ENCODE data around the gene TMED3. TPM values are rescaled to one million over a fixed set of nuclear protein-coding genes. Genes with fewer than 3 reads are reported as not detected.

Gene TMED3
- total and polyA plus RNA-seq, 2 donors (not counting 1 experiment from before 2014, with no cell fraction given), result 20.7 to 32.5 TPM

DNA sequence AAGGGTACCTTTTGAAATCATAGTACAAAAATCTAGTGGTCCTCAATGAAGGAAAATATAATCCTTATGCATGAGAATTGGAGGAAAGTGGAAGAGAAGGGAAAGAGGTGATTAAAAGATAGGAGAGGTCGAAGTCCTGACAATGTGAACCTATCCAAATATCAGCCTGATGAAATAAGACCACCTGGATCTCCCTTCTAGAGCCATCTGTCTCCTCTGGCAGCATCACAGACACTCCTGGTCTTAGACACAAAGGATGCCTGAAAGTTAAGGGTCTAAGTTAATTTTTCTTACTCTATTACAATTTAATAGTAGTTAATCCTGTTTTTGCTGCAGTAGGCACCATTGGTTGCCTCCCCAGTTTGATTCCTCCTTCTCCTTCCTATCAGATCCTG, 11.1 kb upstream of the TMED3 start:
- intact Hi-C loops (cut with micrococcal nuclease), result no loop called here
- H3K4me1 ChIP-seq (ENCODE audit: control insufficient read depth in 2 of 2, insufficient read depth in 2 of 2, low read length in 2 of 2), result no peaks in the 10 kb centered on the region
- H3K4me2 ChIP-seq (replicated peaks; ENCODE audit: low read depth, low read length, poor library complexity, severe bottlenecking), result no peak overlapping the region
- H2AFZ ChIP-seq (ENCODE audit: insufficient read depth, low read depth, low read length, poor library complexity, severe bottlenecking), result no peak overlapping the region
- H3K27me3 Mint-ChIP-seq, result peaks cover 48% of the 10 kb centered on the region
- H3K9me3 Mint-ChIP-seq (ENCODE audit: insufficient read depth), result no peaks in the 10 kb centered on the region
- TF ChIP-seq, protein P1, sequence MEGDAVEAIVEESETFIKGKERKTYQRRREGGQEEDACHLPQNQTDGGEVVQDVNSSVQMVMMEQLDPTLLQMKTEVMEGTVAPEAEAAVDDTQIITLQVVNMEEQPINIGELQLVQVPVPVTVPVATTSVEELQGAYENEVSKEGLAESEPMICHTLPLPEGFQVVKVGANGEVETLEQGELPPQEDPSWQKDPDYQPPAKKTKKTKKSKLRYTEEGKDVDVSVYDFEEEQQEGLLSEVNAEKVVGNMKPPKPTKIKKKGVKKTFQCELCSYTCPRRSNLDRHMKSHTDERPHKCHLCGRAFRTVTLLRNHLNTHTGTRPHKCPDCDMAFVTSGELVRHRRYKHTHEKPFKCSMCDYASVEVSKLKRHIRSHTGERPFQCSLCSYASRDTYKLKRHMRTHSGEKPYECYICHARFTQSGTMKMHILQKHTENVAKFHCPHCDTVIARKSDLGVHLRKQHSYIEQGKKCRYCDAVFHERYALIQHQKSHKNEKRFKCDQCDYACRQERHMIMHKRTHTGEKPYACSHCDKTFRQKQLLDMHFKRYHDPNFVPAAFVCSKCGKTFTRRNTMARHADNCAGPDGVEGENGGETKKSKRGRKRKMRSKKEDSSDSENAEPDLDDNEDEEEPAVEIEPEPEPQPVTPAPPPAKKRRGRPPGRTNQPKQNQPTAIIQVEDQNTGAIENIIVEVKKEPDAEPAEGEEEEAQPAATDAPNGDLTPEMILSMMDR (IDR thresholded peaks at IDR 0.05), result no peak
- TF ChIP-seq EZH2 (IDR thresholded peaks at IDR 0.05; ENCODE audit: borderline replicate concordance, insufficient read depth, low read depth, low read length, poor library complexity, severe bottlenecking), result no peak
- ATAC-seq (ENCODE audit: low read depth) (no peak), DNase-seq (no peak)
- no peak overlapping the region for H3K27ac ChIP-seq (ENCODE audit: low read length in 2 of 2)
- no peaks in the 10 kb centered on the region for H4K20me1 ChIP-seq (ENCODE audit: control insufficient read depth, insufficient read depth, low read length, poor library complexity, severe bottlenecking)
- no peaks in the 10 kb centered on the region for H3K9me3 ChIP-seq (ENCODE audit: control extremely low read depth in 1 of 3, control insufficient read depth in 2 of 3, insufficient read depth in 1 of 3, low read length in 2 of 3)
- H3K4me3 ChIP-seq (ENCODE audit: control extremely low read depth in 1 of 5, extremely low read depth in 1 of 5, insufficient read depth in 1 of 5, low read depth in 2 of 5, low read length in 4 of 5), result no peak overlapping the region
- H3K79me2 ChIP-seq (ENCODE audit: control insufficient read depth, insufficient read depth, low read length), result no peaks in the 10 kb centered on the region
- peaks cover 0 to 17% (median 13%) of the 10 kb centered on the region in 4 experiments for H3K27me3 ChIP-seq (replicated peaks in 1 of 4; ENCODE audit: control extremely low read depth in 1 of 4, control insufficient read depth in 3 of 4, insufficient read depth in 4 of 4, low read length in 3 of 4)
- H3K27ac Mint-ChIP-seq, result no peak overlapping the region
- no peaks in the 10 kb centered on the region for H3K36me3 ChIP-seq (replicated peaks in 1 of 2; ENCODE audit: control extremely low read depth in 1 of 2, control insufficient read depth in 1 of 2, extremely low read depth in 1 of 2, insufficient read depth in 2 of 2, low read length in 1 of 2)
- ChIA-PET CTCF (interaction anchor here (1.0 kb wide), 1 partner anchor 11 kb away, joined by 4 read pairs; the partner anchor contains the start of gene TMED3), POLR2A (no interaction called here)
- no peaks in the 10 kb centered on the region for H3K4me1 Mint-ChIP-seq
- H3K4me3 Mint-ChIP-seq, result no peak overlapping the region
- whole genome bisulfite sequencing (ENCODE audit: insufficient coverage), result no CpG with 5 or more reads among the region's 1 CpG
- no peak overlapping the region for H3K9ac ChIP-seq (ENCODE audit: low read length)

DNA sequence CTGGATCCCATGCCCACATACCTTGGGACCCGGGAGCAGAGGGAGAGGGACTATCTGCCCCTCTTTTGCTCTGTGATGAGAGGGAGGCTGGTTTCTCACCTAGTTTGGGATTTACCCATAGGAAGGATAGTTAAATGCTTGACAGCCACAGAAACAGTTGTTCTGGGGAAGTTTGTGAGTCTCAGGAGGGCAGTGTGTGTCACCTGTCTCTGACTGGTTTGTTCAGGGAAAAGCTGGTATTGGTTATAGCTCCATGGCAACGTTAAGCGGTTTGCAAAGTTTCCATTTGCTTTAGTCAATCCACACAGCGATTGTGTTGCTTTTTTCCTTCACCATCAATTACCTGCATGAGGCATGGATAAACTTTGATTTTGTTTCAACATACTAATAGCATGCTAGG, 3.7 kb upstream of the TMED3 start:
- no peaks in the 10 kb centered on the region for H3K9me3 ChIP-seq (ENCODE audit: control extremely low read depth in 1 of 3, control insufficient read depth in 2 of 3, insufficient read depth in 1 of 3, low read length in 2 of 3)
- ChIA-PET POLR2A (no interaction called here), CTCF (interaction anchor here (0.6 kb wide), 1 partner anchor 77 kb away, joined by 3 read pairs; no protein-coding TSS in a partner anchor)
- no peak overlapping the region for H2AFZ ChIP-seq (ENCODE audit: insufficient read depth, low read depth, low read length, poor library complexity, severe bottlenecking)
- no peak overlapping the region for H3K4me2 ChIP-seq (replicated peaks; ENCODE audit: low read depth, low read length, poor library complexity, severe bottlenecking)
- Mint-ChIP-seq H3K27ac (no peak overlapping the region), H3K4me3 (no peak overlapping the region), H3K4me1 (peaks cover 13% of the 10 kb centered on the region), H3K9me3 (ENCODE audit: insufficient read depth) (no peaks in the 10 kb centered on the region), H3K27me3 (peaks cover 27% of the 10 kb centered on the region)
- intact Hi-C loops (cut with micrococcal nuclease), result no loop called here
- peaks cover 11 to 16% of the 10 kb centered on the region in 2 donors for H3K4me1 ChIP-seq (ENCODE audit: control insufficient read depth in 2 of 2, insufficient read depth in 2 of 2, low read length in 2 of 2)
- H3K9ac ChIP-seq (ENCODE audit: low read length), result no peak overlapping the region
- peaks cover 11% of the 10 kb centered on the region for H3K79me2 ChIP-seq (ENCODE audit: control insufficient read depth, insufficient read depth, low read length)
- no peak for ATAC-seq (ENCODE audit: low read depth)
- TF ChIP-seq, protein P1 (IDR thresholded peaks at IDR 0.05), result no peak
- no peak for TF ChIP-seq EZH2 (IDR thresholded peaks at IDR 0.05; ENCODE audit: borderline replicate concordance, insufficient read depth, low read depth, low read length, poor library complexity, severe bottlenecking)
- no peaks in the 10 kb centered on the region for H3K36me3 ChIP-seq (replicated peaks in 1 of 2; ENCODE audit: control extremely low read depth in 1 of 2, control insufficient read depth in 1 of 2, extremely low read depth in 1 of 2, insufficient read depth in 2 of 2, low read length in 1 of 2)
- DNase-seq, result no peak
- no peak overlapping the region for H3K27ac ChIP-seq (ENCODE audit: low read length in 2 of 2)
- H4K20me1 ChIP-seq (ENCODE audit: control insufficient read depth, insufficient read depth, low read length, poor library complexity, severe bottlenecking), result no peaks in the 10 kb centered on the region
- H3K4me3 ChIP-seq (ENCODE audit: control extremely low read depth in 1 of 5, extremely low read depth in 1 of 5, insufficient read depth in 1 of 5, low read depth in 2 of 5, low read length in 4 of 5), result no peak overlapping the region
- WGBS (ENCODE audit: insufficient coverage), result 80% methylated on average over 1 of the region's 4 CpGs
- H3K27me3 ChIP-seq (replicated peaks in 1 of 4; ENCODE audit: control extremely low read depth in 1 of 4, control insufficient read depth in 3 of 4, insufficient read depth in 4 of 4, low read length in 3 of 4), result peaks cover 0 to 20% (median 5%) of the 10 kb centered on the region in 4 experiments

Data from B cell (primary cell).